Endothelial cell of umbilical vein (primary cell): ENCODE data around the gene DUS1L. TPM values are rescaled to one million over a fixed set of nuclear protein-coding genes. Genes with fewer than 3 reads are reported as not detected.

Experiments used
- BruUV-seq: library from RNA; stranded (reverse); fragments of 400-500 nt; replicated peaks from 2 replicates; lab custom pipeline; 2021; lab: Mats Ljungman, UMichigan
- CTCF ChIA-PET: fragments of 300-600, 350-600 bp; sonication (Branson Sonifier 250); formaldehyde crosslinking; loops from one replicate; lab custom pipeline; 2021; ENCODE audit warnings: antibody characterized with exemption, inconsistent platforms; lab: Charles Lee
- POLR2A ChIA-PET: fragments of 300-600, 350-600 bp; sonication (Branson Sonifier 250); formaldehyde crosslinking; loops from one replicate; lab custom pipeline; 2021; ENCODE audit warnings: antibody characterized with exemption, inconsistent platforms; lab: Charles Lee
- DNase-seq: peaks from one replicate; pipeline ENCODE4 v3.0.0-alpha.2; 2011; ENCODE audit warnings: low read depth, low spot score
- FAIRE-seq: peaks from 2 replicates; lab custom pipeline; 2011; peaks lifted over from hg19 to GRCh38; lab: Jason Lieb, UNC
- H2AFZ ChIP-seq: 2 replicates; pipeline ENCODE4 v1.6.0; 2012; ENCODE audit warnings: low read depth, low read length, control low read depth, inconsistent platforms
- H3K27ac ChIP-seq: 2 replicates; pipeline ENCODE4 v1.5.1; 2011; ENCODE audit warnings: low read depth, mild to moderate bottlenecking, control low read depth, low read length, moderate library complexity; ENCODE audit not compliant: insufficient read depth
- H3K27me3 ChIP-seq, 2 experiments: 2 replicates each; pipeline versions ENCODE4 v1.6.0 to v1.6.1; 2011; ENCODE audit warnings: low read length in 2 of 2, mixed read lengths in 1 of 2; ENCODE audit not compliant: control insufficient read depth in 2 of 2, insufficient read depth in 2 of 2
- H3K36me3 ChIP-seq, 2 experiments: 2 replicates in 1 of 2; 3 replicates in 1 of 2; pipeline ENCODE4 v1.5.1; 2011; ENCODE audit warnings: low read length in 2 of 2, mild to moderate bottlenecking in 1 of 2, moderate library complexity in 1 of 2; ENCODE audit not compliant: control insufficient read depth in 2 of 2, insufficient read depth in 2 of 2; ENCODE audit errors: extremely low read depth in 1 of 2
- H3K4me1 ChIP-seq: 3 replicates; pipeline ENCODE4 v1.5.1; 2011; ENCODE audit warnings: mild to moderate bottlenecking, low read length; ENCODE audit not compliant: control insufficient read depth, insufficient read depth; ENCODE audit errors: extremely low read depth
- H3K4me2 ChIP-seq: 2 replicates; pipeline ENCODE4 v1.6.1; 2011; ENCODE audit warnings: low read length, control low read depth, mixed read lengths; ENCODE audit not compliant: insufficient read depth
- H3K4me3 ChIP-seq, 3 experiments: fragments of 200-600 bp in 1 of 3; sonication (generic), shearing (Covaris generic) in 1 of 3; replicated peaks in 1 of 3; 2 replicates each; pipeline ENCODE4 v1.5.1; 2011 to 2016; ENCODE audit warnings: control low read depth in 3 of 3, low read length in 3 of 3, mild to moderate bottlenecking in 2 of 3, inconsistent platforms in 1 of 3, low read depth in 1 of 3, moderate library complexity in 1 of 3; ENCODE audit not compliant: insufficient read depth in 1 of 3
- H3K79me2 ChIP-seq: 2 replicates; pipeline ENCODE4 v1.6.0; 2012; ENCODE audit warnings: low read length, inconsistent platforms; ENCODE audit not compliant: control insufficient read depth, insufficient read depth
- H3K9ac ChIP-seq: replicated peaks from 2 replicates; pipeline ENCODE3; 2011; ENCODE audit warnings: low read length, control low read depth; ENCODE audit not compliant: insufficient read depth; ENCODE audit errors: extremely low read depth
- H3K9me1 ChIP-seq: replicated peaks from 3 replicates; pipeline ENCODE4 v1.6.0; 2011; ENCODE audit warnings: mild to moderate bottlenecking, low read length; ENCODE audit not compliant: control insufficient read depth, insufficient read depth; ENCODE audit errors: extremely low read depth
- H3K9me3 ChIP-seq: replicated peaks from 2 replicates; pipeline ENCODE4 v1.5.1; 2012; ENCODE audit warnings: low read length, inconsistent platforms; ENCODE audit not compliant: control insufficient read depth, insufficient read depth
- H4K20me1 ChIP-seq: replicated peaks from 2 replicates; pipeline ENCODE3; 2011; ENCODE audit warnings: mild to moderate bottlenecking, low read length; ENCODE audit not compliant: control insufficient read depth, insufficient read depth; ENCODE audit errors: extremely low read depth
- FOS ChIP-seq: IDR thresholded peaks from 2 replicates; pipeline ENCODE4 v1.6.1; 2011; ENCODE audit warnings: mild to moderate bottlenecking, low read length, moderate library complexity, borderline replicate concordance; ENCODE audit not compliant: insufficient read depth
- dilution Hi-C: fragments of 300-500 bp; cut with MboI; formaldehyde crosslinking; loops from one replicate; pipeline ENCODE4 v1.15.0; 2019; ENCODE audit warnings: low sequenced_read_pairs; ENCODE audit not compliant: extremely low pct_ligation_motif_present
- intact Hi-C: fragments of 100-400 bp; cut with micrococcal nuclease; formaldehyde crosslinking; loops from one replicate; pipeline ENCODE4 v1.10.0; 2022
- polyA plus RNA-seq, 4 experiments: library from polyadenylated mRNA; depleted of rRNA in 3 of 4; stranded (reverse) in 3 of 4; unstranded in 1 of 4; fragments of >200 nt; gene quantifications; 2 replicates each; pipeline versions ENCODE4 v1.2.1 to v1.2.3, GENCODE V29; 2011 to 2012; ENCODE audit warnings: missing spikeins in 1 of 4
- total RNA-seq: library from RNA; stranded (reverse); gene quantifications from 2 replicates; pipeline ENCODE4 v1.2.3, GENCODE V29; 2021
- TF ChIP-seq, protein P1 (sequence below): IDR thresholded peaks from 2 replicates; pipeline ENCODE4 v1.6.1; 2011; ENCODE audit not compliant: insufficient read depth, insufficient read length
- TF ChIP-seq, protein P2 (sequence below), 2 donors: IDR thresholded peaks; 1 replicate in 1 of 2; 2 replicates in 1 of 2; pipeline ENCODE4 v1.5.1; 2011; ENCODE audit warnings: low read length in 2 of 2, mild to moderate bottlenecking in 2 of 2, moderate library complexity in 2 of 2, control low read depth in 1 of 2, inconsistent platforms in 1 of 2, low read depth in 1 of 2; ENCODE audit not compliant: insufficient read depth in 1 of 2; ENCODE audit errors: extremely low read depth in 1 of 2

DUS1L gene
- total and polyA plus RNA-seq, 2 donors (not counting 3 experiments of a cell fraction or from before 2014, with no cell fraction given): 60.1 to 92.9 TPM

DNA sequence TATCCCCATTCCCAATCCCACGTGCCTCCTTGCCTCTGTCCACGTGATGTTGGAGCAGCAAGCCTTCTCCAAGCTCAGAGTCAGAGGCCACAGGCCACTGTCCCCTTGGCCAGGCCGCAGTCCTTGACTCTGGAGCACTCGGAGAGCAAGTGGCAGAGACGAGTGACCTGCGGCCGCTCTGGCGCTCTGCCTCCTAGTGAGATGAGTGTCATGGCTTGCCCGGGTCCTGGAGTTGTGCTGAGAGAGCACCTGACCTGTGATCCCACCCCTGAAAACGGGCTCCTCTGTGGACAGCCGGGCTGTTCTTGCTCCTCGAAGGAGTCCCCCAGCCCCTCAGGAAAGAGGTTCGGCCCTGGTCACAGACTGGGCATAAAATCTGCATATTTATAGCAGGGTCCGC, 42.4 kb upstream of the DUS1L start:
- TF ChIP-seq, protein P1, sequence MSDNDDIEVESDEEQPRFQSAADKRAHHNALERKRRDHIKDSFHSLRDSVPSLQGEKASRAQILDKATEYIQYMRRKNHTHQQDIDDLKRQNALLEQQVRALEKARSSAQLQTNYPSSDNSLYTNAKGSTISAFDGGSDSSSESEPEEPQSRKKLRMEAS: no peak
- DNase-seq: no peak
- no peak overlapping the region for H3K4me3 ChIP-seq
- H4K20me1 ChIP-seq: no peaks in the 10 kb centered on the region
- no peaks in the 10 kb centered on the region for H3K27me3 ChIP-seq
- H3K4me2 ChIP-seq: no peak overlapping the region
- H3K9ac ChIP-seq: no peak overlapping the region
- intact Hi-C loops (no loop called here), dilution Hi-C loops (no loop called here)
- H3K27ac ChIP-seq: no peak overlapping the region
- H2AFZ ChIP-seq: no peak overlapping the region
- H3K9me1 ChIP-seq: no peaks in the 10 kb centered on the region
- BruUV-seq: no TSS peak
- FAIRE-seq: no peak
- H3K4me1 ChIP-seq: peaks cover 10% of the 10 kb centered on the region
- H3K9me3 ChIP-seq: no peaks in the 10 kb centered on the region
- no peaks in the 10 kb centered on the region for H3K36me3 ChIP-seq
- CTCF ChIA-PET: interaction anchor here (0.8 kb wide), 1 partner anchor 78 kb away, joined by 3 read pairs; no protein-coding TSS in a partner anchor
- H3K79me2 ChIP-seq: no peaks in the 10 kb centered on the region
- POLR2A ChIA-PET: no interaction called here

DNA sequence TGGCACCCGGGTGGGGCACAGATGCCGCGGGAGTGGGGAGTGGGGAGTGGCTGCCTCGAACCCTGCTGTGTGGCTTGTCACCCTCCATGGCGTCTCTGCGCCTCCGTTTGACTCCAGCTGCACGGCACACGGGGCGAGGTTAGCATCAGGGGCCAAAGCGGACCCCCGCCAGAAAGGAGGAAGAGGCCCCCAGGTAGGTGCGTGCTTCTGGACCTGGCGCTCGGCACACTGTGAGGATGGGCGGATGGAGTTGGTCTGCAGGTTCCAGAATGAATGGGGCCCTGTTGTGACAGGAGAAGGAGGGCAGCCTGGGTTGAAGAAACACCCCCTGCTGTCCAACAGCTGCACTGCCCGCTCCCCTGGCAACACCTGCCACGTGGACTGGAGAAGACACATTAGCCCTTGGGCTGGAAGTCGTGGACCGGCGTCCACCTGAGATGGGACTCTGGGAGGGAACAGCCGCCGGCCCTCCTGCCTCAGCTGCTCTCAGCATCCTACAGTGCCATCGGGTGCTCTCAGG, 41.8 kb upstream of the DUS1L start:
- Histone ChIP-seq H3K79me2 (no peaks in the 10 kb centered on the region), H3K4me2 (no peak overlapping the region), H2AFZ (no peak overlapping the region), H3K27ac (no peak overlapping the region), H3K9ac (no peak overlapping the region), H3K4me3 (no peak overlapping the region), H3K9me1 (no peaks in the 10 kb centered on the region), H3K27me3 (no peaks in the 10 kb centered on the region), H3K9me3 (no peaks in the 10 kb centered on the region), H3K4me1 (peaks cover 10% of the 10 kb centered on the region), H3K36me3 (no peaks in the 10 kb centered on the region), H4K20me1 (no peaks in the 10 kb centered on the region)
- dilution Hi-C loops (no loop called here), intact Hi-C loops (no loop called here)
- no peak for DNase-seq
- no peak for FAIRE-seq
- TF ChIP-seq, protein P2, sequence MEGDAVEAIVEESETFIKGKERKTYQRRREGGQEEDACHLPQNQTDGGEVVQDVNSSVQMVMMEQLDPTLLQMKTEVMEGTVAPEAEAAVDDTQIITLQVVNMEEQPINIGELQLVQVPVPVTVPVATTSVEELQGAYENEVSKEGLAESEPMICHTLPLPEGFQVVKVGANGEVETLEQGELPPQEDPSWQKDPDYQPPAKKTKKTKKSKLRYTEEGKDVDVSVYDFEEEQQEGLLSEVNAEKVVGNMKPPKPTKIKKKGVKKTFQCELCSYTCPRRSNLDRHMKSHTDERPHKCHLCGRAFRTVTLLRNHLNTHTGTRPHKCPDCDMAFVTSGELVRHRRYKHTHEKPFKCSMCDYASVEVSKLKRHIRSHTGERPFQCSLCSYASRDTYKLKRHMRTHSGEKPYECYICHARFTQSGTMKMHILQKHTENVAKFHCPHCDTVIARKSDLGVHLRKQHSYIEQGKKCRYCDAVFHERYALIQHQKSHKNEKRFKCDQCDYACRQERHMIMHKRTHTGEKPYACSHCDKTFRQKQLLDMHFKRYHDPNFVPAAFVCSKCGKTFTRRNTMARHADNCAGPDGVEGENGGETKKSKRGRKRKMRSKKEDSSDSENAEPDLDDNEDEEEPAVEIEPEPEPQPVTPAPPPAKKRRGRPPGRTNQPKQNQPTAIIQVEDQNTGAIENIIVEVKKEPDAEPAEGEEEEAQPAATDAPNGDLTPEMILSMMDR (IDR thresholded peaks at IDR 0.05; ENCODE audit: extremely low read depth in 1 of 2, insufficient read depth in 1 of 2, low read depth in 1 of 2, low read length in 2 of 2): peak; percentile 7 to 37
- TF ChIP-seq FOS: no peak
- ChIA-PET POLR2A (interaction anchor here (1.8 kb wide), 1 partner anchor 9 kb away, joined by 9 read pairs; the partner anchor contains the start of gene FASN), CTCF (interaction anchor here (0.8 to 2.2 kb wide), 3 partner anchors 57 to 77 kb away, joined by 3 to 11 read pairs (median 5); no protein-coding TSS in a partner anchor)
- BruUV-seq: no TSS peak
